ENCODE results near the gene FOXN3.
"Not testable (repeated sequence)": the region's sequence is repeated elsewhere in the genome, so short reads cannot be mapped to it uniquely, and the experiment has no call there.

Gene FOXN3

DNA sequence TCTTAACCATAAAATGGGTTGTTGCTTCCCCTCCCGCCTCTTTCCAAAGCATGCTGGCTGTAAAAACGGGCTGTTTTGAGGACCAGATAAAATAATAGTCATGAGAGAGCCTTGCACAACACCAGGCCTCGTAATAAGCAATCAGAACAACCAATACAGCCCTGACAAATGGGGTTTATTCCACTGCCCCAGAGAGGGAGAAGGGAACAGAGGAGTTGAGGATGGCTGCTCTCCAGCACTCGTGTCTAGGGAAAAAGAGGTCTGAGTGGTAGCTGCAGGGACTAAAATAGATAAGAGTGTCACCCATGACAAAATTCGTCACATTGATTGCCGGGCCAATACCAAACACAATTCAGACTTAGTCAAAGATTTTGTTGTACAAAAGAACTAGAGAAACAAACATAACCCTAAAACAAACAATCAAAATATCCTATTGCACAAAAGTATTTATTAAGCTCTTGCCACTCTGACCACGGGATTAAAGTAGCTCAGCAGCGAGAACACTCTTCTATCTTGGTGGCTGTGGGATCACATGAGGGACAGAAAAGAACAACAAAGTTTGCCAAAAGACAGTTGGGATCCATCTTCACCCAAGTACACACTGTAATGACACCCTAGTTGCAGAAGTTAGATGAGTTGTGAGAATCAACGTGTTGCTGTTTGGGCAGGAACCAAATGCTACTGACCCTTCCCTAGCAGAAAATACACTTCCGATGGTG is 188.0 kb downstream of the FOXN3 start:
- no peak for DNase-seq (ENCODE audit: low read depth)

GRCh38 chr14:89227496-89227836 is 189.6 kb downstream of the FOXN3 start:
- DNase-seq (ENCODE audit: low read depth): no peak

DNA sequence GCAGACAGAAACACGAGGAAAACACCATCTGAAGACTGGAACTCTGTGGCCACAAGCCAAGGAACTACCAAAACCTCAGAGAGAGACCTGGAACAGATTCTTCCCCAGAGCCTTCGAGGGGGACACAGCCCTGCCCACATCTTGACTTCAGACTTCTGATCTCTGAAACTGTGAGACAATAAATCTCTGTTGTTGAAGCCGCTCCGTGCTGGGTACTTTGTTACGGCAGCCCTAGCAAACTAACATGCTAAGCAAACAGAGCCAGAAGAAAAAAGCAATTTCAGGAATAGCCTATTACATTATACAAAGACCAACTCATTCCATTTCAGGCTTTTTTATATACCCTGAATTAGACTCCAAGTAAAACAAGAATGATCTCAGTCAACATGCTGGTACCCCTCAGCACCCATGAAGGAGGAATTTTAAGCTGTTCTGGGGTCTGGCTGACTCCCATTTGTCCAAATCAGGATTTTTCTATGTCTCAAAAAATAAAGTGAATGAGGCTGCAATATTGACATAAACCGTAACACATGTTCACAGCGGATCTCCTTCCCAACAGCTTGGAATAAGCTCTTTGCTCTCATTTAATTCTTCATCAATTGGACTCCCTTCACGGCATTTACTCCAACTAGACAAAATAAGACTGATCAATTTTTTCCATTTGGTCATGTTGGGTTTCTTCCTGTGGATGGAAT is 190.1 kb downstream of the FOXN3 start:
- DNase-seq (ENCODE audit: low read depth): no peak

- DNase-seq (ENCODE audit: low read depth): no peak
Measured at GRCh38 chr14:89225607-89226006, 191.4 kb downstream of the FOXN3 start.

GRCh38 chr14:89221109-89221810 is 195.8 kb downstream of the FOXN3 start:
- no peak for DNase-seq (ENCODE audit: low read depth)

DNA sequence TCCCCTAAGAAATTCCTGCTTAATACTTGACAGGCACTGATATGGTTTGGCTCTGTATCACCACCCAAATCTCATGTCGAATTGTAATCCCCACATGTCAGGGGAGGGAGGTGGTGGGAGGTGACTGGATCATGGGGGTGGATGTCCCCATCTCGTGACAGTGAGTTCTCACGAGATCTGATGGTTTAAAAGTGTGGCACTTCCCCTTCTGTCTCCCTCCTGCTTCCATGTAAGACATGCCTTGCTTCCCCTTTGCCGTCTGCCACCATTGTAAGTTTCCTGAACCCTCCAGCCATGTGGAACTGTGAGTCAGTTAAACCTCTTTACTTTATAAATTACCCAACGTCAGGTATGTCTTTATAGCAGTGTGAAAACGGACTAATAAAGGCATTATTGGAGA is 198.0 kb downstream of the FOXN3 start:
- DNase-seq (ENCODE audit: low read depth): no peak

DNA sequence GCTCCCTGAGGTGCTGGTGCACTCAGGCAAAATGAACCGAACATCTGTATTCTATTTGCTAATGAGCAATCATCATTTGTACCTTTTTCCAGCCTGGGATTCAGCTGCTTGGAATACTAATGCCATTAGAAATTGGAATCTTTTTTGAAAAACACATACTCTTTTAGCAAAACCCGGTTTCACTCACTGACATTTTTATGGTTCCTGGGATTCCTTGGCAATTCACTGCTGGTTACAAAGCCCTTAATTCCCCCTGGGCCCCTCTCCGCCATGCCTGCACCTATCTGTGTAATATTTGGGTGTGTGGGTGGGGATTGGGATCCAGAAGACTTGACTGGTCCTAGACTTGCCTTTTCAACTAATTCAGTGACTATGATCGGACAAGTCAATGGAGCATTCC is 199.1 kb downstream of the FOXN3 start:
- DNase-seq (ENCODE audit: low read depth): no peak

DNA sequence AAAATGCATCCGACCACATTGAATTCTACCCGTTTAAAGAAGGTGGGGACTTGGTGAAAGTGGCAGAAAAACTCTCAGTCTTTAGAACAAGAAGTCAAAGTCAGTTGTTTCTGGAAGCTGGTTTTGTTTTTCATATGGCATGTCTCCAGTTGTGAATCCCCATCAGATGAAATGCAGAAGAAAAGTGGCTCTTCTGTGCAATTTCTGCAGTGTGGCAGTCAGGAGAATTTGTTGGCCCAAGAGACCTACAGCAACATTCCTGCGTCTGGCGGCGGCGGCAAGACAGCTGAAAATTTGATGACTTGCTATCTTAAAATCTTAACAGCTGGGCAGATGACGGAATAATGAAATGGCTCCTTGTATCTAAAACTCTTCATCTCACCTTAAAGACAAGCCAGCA is 201.5 kb downstream of the FOXN3 start:
- no peak for DNase-seq (ENCODE audit: low read depth)

DNA sequence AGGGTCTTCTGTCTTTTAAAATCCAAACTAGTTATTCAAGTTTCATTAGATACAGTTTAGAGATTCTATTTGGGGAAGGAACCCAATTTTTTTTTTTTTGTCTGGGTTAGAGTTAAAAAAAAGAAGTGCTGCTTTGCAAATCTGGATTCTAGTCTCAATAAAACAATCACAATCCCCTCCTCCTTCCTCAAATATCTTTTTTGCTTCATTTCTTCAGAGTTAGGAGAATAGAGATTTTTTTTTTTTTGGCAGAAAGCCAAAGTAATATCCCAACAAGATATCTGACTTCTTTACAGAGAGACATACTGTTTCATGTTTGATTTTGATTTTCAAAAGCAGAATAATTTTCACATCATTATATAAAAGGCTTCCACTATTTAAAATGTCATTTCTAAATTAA is 201.9 kb downstream of the FOXN3 start:
- no peak for DNase-seq (ENCODE audit: low read depth)

- DNase-seq (ENCODE audit: low read depth): no peak
Measured at GRCh38 chr14:89214221-89214965, 202.6 kb downstream of the FOXN3 start.

DNA sequence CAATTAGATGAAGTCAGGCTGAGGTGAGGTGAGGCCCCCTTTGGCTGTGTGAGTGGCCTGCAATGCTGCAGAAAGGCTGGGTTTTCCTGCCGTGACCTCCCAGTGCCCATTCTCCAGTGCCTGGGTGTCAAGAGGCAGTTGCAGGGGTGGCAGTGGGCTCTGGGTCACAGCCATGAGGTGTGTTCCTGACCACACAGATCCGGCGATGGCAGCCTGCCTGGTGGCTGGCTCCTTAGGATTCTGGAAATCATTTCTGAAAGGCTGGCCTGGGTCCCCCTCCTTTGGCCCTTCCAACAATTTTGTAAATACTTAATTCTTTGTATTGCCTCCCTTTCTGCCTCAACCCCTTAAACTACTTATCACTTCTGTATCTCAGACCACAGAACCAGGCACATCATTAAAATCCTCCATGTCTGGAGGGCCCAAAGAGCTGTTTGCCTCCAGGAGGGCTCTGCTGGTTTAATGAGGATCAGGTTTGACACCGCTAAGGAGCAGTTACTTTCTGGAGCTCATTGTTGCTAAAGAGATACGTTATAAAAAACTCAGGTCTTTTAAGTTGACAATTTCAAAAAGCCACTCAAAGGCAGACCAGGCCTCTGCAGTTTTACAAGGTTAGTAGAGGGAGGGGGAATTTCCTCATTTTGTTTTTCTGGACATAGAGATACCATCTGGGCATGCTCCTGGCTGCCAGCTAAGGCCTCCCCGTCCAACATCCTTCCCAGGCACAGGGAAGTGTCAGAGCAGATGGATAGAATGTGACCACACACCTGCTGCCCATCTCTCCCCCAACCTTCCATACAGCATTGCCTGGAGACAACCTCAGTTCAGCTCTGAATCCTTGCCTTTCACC is 204.4 kb downstream of the FOXN3 start:
- no peak for DNase-seq (ENCODE audit: low read depth)

GRCh38 chr14:89209558-89209957 is 207.5 kb downstream of the FOXN3 start:
- DNase-seq (ENCODE audit: low read depth): no peak

- DNase-seq (ENCODE audit: low read depth): no peak
Measured at GRCh38 chr14:89207925-89208328, 209.1 kb downstream of the FOXN3 start.

- DNase-seq (ENCODE audit: low read depth): no peak
Measured at GRCh38 chr14:89206389-89207031, 210.5 kb downstream of the FOXN3 start.

GRCh38 chr14:89205137-89205740 is 211.8 kb downstream of the FOXN3 start:
- DNase-seq (ENCODE audit: low read depth): no peak

DNA sequence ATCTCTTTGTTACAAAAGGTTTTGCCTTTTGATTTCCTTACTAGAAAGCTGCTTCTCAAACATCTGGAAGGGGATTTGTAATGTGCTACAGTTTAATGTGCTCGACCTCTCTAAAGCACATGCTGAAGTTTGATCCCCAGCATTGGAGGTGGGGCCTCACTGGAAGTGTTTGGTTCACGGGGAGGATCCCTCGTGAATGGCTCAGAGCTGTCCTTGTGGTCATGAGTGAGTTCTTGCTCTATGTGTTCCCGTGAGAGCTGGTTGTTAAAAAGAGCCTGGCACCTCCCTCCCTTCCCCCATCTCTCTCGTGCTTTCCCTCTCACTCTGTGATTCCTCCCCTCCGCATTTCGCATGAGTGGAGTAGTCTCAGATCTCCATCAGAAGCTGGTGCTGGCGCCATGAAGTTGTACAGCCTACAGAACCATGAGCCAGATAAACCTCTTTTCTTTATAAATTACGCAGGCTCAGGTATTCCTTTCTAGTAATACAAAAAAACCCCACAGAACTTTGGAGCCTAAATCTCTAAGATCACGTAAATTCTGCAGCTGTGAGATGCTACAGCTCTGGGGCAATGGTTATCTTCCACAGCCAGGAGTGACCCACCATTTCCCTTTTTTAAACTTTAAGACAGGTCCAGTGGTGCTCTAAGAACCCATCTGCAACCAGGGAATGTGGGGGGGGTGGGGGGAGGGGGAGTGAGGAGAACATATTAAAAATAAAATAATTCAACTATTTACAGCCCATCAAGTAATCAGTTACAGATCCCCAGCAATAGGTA is 214.4 kb downstream of the FOXN3 start:
- no peak for DNase-seq (ENCODE audit: low read depth)

DNA sequence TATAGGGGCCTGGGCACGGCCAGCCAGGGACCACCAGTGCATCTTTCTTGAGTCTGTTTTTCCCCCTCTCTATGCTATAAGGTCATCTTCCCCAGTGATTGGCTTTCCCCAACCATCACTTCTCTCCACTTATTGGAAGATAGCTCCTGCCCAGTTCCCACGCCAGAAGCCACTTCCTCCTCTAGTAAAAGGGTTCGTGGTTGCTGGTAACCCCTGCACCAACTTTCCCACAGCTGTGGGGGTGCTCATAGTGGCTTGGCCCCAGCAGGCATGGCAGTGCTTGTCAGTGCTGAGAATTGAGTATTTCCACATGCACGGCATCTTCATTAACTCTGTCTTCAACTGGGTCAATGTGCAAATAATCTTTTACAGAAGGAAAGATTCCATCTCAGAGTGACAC is 215.4 kb downstream of the FOXN3 start:
- no peak for DNase-seq (ENCODE audit: low read depth)

DNA sequence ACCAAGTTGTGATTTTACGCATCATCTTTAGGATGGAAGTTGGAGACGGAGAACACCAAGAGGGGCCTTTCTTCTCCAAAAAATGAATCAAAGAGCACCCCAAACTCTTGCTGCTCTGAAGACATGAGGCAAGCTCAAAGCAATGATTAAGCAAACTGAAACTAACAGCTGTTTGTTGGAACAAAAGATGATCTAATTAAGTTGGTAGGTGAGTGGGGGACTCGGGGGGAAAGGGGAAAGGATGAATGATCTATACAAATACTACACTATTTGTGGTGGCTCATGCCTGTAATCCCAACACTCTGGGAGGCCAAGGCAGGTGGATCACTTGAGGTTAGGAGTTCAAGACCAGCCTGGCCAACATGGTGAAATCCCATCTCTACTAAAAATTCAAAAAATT is 217.7 kb downstream of the FOXN3 start:
- not testable (repeated sequence) for DNase-seq (ENCODE audit: low read depth)

GRCh38 chr14:89198544-89199329 is 218.3 kb downstream of the FOXN3 start:
- no peak for DNase-seq (ENCODE audit: low read depth)

All from activated gamma-delta T cell treated with anti-CD3 and anti-CD28 coated beads, Interleukin-2, amount 50 U/mL, for 16 hours (primary cell).